ENCODE data around the gene UNC79. TPM values are rescaled to one million over a fixed set of nuclear protein-coding genes. Genes with fewer than 3 reads are reported as not detected.

UNC79 gene
- total RNA-seq, 2 donors from 2014 or later, result 0.78 to 3.3 TPM

GRCh38 chr14:93733231-93733630 is 302.5 kb downstream of the UNC79 start:
- H3K4me1 ChIP-seq, result no peaks in the 10 kb centered on the region
- intact Hi-C loops (cut with DNase I), result no loop called here
- no peak for TF ChIP-seq POLR2A (IDR thresholded peaks at IDR 0.05)
- TF ChIP-seq CTCF (IDR thresholded peaks at IDR 0.05), result no peak
- H3K36me3 ChIP-seq (replicated peaks in 1 of 2; ENCODE audit: insufficient read depth in 1 of 2, low read depth in 2 of 2), result no peaks in the 10 kb centered on the region
- no peak overlapping the region for H3K4me3 ChIP-seq
- H3K27ac ChIP-seq, result no peak overlapping the region
- 72 to 75% methylated on average over 10 to 11 of the region's 11 CpGs for WGBS, 2 donors
- no peaks in the 10 kb centered on the region for H3K9me3 ChIP-seq
- ATAC-seq (no peak), DNase-seq (no peak)
- no peaks in the 10 kb centered on the region for H3K27me3 ChIP-seq

- WGBS, 2 donors, result 55 to 62% methylated on average over 6 of the region's 6 CpGs
- intact Hi-C loops (cut with DNase I), result no loop called here
- Histone ChIP-seq H3K4me1 (no peaks in the 10 kb centered on the region), H3K4me3 (no peak overlapping the region), H3K36me3 (replicated peaks in 1 of 2; ENCODE audit: insufficient read depth in 1 of 2, low read depth in 2 of 2) (no peaks in the 10 kb centered on the region), H3K27me3 (no peaks in the 10 kb centered on the region), H3K9me3 (no peaks in the 10 kb centered on the region), H3K27ac (no peak overlapping the region)
- TF ChIP-seq POLR2A (IDR thresholded peaks at IDR 0.05) (no peak), CTCF (IDR thresholded peaks at IDR 0.05) (no peak)
- no peak for ATAC-seq
- no peak for DNase-seq
Measured at GRCh38 chr14:93733631-93734030, 302.9 kb downstream of the UNC79 start.

- WGBS, 2 donors, result 74 to 79% methylated on average over 16 to 25 of the region's 25 CpGs
- intact Hi-C loops (cut with DNase I), result no loop called here
- no peaks in the 10 kb centered on the region for H3K4me1 ChIP-seq
- TF ChIP-seq POLR2A (IDR thresholded peaks at IDR 0.05) (no peak), CTCF (IDR thresholded peaks at IDR 0.05) (no peak)
- ATAC-seq (no peak), DNase-seq (no peak)
- no peaks in the 10 kb centered on the region for H3K36me3 ChIP-seq (replicated peaks in 1 of 2; ENCODE audit: insufficient read depth in 1 of 2, low read depth in 2 of 2)
- H3K9me3 ChIP-seq, result no peaks in the 10 kb centered on the region
- H3K27ac ChIP-seq, result no peak overlapping the region
- H3K27me3 ChIP-seq, result no peaks in the 10 kb centered on the region
- no peak overlapping the region for H3K4me3 ChIP-seq
Measured at GRCh38 chr14:93734086-93734822, 303.5 kb downstream of the UNC79 start.

- ATAC-seq (no peak), DNase-seq (no peak)
- Histone ChIP-seq H3K27ac (no peak overlapping the region), H3K9me3 (no peaks in the 10 kb centered on the region), H3K4me1 (no peaks in the 10 kb centered on the region), H3K27me3 (no peaks in the 10 kb centered on the region), H3K36me3 (replicated peaks in 1 of 2; ENCODE audit: insufficient read depth in 1 of 2, low read depth in 2 of 2) (no peaks in the 10 kb centered on the region), H3K4me3 (no peak overlapping the region)
- intact Hi-C loops (cut with DNase I), result no loop called here
- TF ChIP-seq CTCF (IDR thresholded peaks at IDR 0.05) (no peak), POLR2A (IDR thresholded peaks at IDR 0.05) (no peak)
- 81 to 82% methylated on average over 12 of the region's 12 CpGs for WGBS, 2 donors
Measured at GRCh38 chr14:93735206-93735605, 304.5 kb downstream of the UNC79 start.
